COLO668 (cell line): ENCODE results near the gene CRLF3.
"Not testable (repeated sequence)": the region's sequence is repeated elsewhere in the genome, so short reads cannot be mapped to it uniquely, and the experiment has no call there.

Source experiments
- DNase-seq: peaks from one replicate; lab custom pipeline; 2025; ENCODE audit not compliant: unreplicated experiment; lab: John Stamatoyannopoulos, UW

Gene CRLF3

GRCh38 chr17:30814860-30815259 is 9.6 kb downstream of the CRLF3 start:
- not testable (repeated sequence) for DNase-seq

- DNase-seq: not testable (repeated sequence)
These were observed 10.3 kb downstream of the CRLF3 start for GRCh38 chr17:30814236-30814635.

- DNase-seq: no peak
These were observed 12.0 kb downstream of the CRLF3 start for GRCh38 chr17:30812218-30813177.

- no peak for DNase-seq
These were observed 14.6 kb downstream of the CRLF3 start for GRCh38 chr17:30809867-30810266.

GRCh38 chr17:30808785-30809286 is 15.7 kb downstream of the CRLF3 start:
- DNase-seq: no peak

- no peak for DNase-seq
These were observed 16.6 kb downstream of the CRLF3 start for GRCh38 chr17:30807896-30808295.

GRCh38 chr17:30805944-30806456 is 18.5 kb downstream of the CRLF3 start:
- DNase-seq: no peak

GRCh38 chr17:30801671-30802070 is 22.8 kb downstream of the CRLF3 start:
- DNase-seq: no peak

- DNase-seq: no peak
These were observed 28.5 kb downstream of the CRLF3 start for GRCh38 chr17:30796016-30796415.

- no peak for DNase-seq
These were observed 30.1 kb downstream of the CRLF3 start for GRCh38 chr17:30794372-30794771.

GRCh38 chr17:30793282-30793977 is 31.1 kb downstream of the CRLF3 start:
- DNase-seq: no peak

GRCh38 chr17:30790279-30790678 is 34.2 kb downstream of the CRLF3 start:
- DNase-seq: no peak

GRCh38 chr17:30788918-30789317 is 35.6 kb downstream of the CRLF3 start:
- no peak for DNase-seq

- no peak for DNase-seq
These were observed 42.3 kb downstream of the CRLF3 start for GRCh38 chr17:30782206-30782605.

- no peak for DNase-seq
These were observed 44.1 kb downstream of the CRLF3 start for GRCh38 chr17:30780343-30780742.

- DNase-seq: not testable (repeated sequence)
These were observed 55.7 kb downstream of the CRLF3 start for GRCh38 chr17:30768771-30769170.

- DNase-seq: not testable (repeated sequence)
These were observed 56.7 kb downstream of the CRLF3 start for GRCh38 chr17:30767641-30768404.

GRCh38 chr17:30761060-30761459 is 63.4 kb downstream of the CRLF3 start:
- no peak for DNase-seq

GRCh38 chr17:30753291-30753690 is 71.2 kb downstream of the CRLF3 start:
- DNase-seq: not testable (repeated sequence)

- DNase-seq: not testable (repeated sequence)
These were observed 73.5 kb downstream of the CRLF3 start for GRCh38 chr17:30750982-30751381.

GRCh38 chr17:30747621-30748020 is 76.9 kb downstream of the CRLF3 start:
- not testable (repeated sequence) for DNase-seq
